ENCODE results near the gene ZDHHC22.

- TF ChIP-seq CTCF (IDR thresholded peaks at IDR 0.05; ENCODE audit: low read length) (no peak), EZH2 (IDR thresholded peaks at IDR 0.05; ENCODE audit: borderline replicate concordance, low read length) (no peak)
Observed at GRCh38 chr14:77091518-77091917, 50.1 kb downstream of the ZDHHC22 start.

Measured in OCI-LY1 (cell line).